ENCODE measurements around the gene WDR73.
A peak's percentile ranks its signal among the peaks of the same experiment; 100 is the strongest.

GRCh38 chr15:84600687-84601554 is 53.2 kb downstream of the WDR73 start, which contains the start of gene ZSCAN2:
- TF ChIP-seq MYC (IDR thresholded peaks at IDR 0.05; ENCODE audit: borderline replicate concordance, low read length): no peak
- no peak for TF ChIP-seq CEBPB (IDR thresholded peaks at IDR 0.05)
- no peak for TF ChIP-seq HMGXB4 (CRISPR knock-in tag; IDR thresholded peaks at IDR 0.05; ENCODE audit: borderline replicate concordance)
- TF ChIP-seq MAX (IDR thresholded peaks at IDR 0.05): peak; percentile 53; the same call in 1 of the 2 replicates
- TF ChIP-seq CTCF (IDR thresholded peaks at IDR 0.05): no peak
